MM.1S (cell line): ENCODE results near the gene PERCC1.

Source experiments
- CTCF ChIP-seq: fragments of 300-600 bp; sonication (generic); IDR thresholded peaks from 2 replicates; pipeline ENCODE4 v1.5.1; 2016; ENCODE audit warnings: antibody characterized with exemption, low read length, mixed read lengths
- EZH2phosphoT487 ChIP-seq: fragments of 300-600 bp; sonication (generic); IDR thresholded peaks from 2 replicates; pipeline ENCODE4 v1.6.1; 2018; ENCODE audit warnings: antibody characterized with exemption, low read length

DNA sequence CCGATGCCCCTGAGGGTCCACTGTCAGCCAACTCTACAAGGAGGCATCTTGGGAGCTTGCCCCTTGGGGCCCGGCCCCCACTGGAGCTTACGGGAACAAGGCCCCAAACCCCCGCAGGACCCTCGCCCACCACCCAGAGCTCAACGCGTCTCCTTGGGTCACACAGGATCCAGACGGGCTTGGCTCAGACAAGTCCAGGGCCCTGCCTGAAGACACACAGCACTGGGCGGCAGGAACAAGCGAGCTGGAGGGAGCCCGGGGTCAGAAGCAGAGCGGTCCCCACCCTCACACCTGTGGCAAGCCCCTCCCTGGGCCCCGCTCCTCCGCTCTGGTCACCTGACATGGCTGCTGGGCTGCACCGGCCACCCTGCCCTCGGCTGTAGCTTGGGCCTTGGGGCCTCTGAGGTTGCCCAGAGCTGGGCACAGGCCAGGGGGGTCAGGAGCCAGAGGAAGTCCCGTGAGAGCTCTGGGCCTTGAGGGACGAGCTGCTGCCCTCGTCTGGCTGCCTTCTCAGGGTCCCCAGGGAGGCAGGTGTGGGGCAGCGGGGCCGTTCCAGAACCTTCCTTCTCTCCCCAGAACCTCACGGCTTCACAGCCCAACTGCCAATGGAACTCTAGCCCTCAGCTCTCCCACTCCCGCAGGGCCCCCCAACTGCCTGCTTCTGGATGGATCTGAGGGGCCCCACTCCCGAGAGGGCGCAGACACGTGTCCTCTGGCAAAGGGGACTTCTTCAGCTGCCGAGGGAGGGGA lies 13.3 kb downstream of the PERCC1 start, which contains the start of gene CCDC154:
- no peak for TF ChIP-seq CTCF
- TF ChIP-seq EZH2phosphoT487: no peak
